AG04450 (cell line): Measurements from ENCODE around the gene PTEN. TPM values are rescaled to one million over a fixed set of nuclear protein-coding genes. Genes with fewer than 3 reads are reported as not detected.
"Not testable (repeated sequence)": the region's sequence is repeated elsewhere in the genome, so short reads cannot be mapped to it uniquely, and the experiment has no call there.

Source experiments
- CTCF ChIA-PET: fragments of 300-600, 350-600 bp; formaldehyde crosslinking; extraction: SDS; loops from one replicate; lab custom pipeline; 2022; ENCODE audit warnings: antibody characterized with exemption, inconsistent platforms; lab: Charles Lee
- POLR2A ChIA-PET: fragments of 350-600 bp; formaldehyde crosslinking; extraction: SDS; loops from one replicate; lab custom pipeline; 2021; ENCODE audit warnings: antibody characterized with exemption, inconsistent platforms; lab: Yijun Ruan, JAX
- DNase-seq: peaks from one replicate; pipeline ENCODE4 v3.0.0-alpha.2; 2011; ENCODE audit warnings: low read depth, low spot score
- H3K27ac ChIP-seq: one replicate; pipeline ENCODE4 v1.5.1; 2012; ENCODE audit warnings: low read depth, low read length, control low read depth
- H3K27me3 ChIP-seq: one replicate; pipeline ENCODE4 v1.6.0; 2012; ENCODE audit warnings: low read length; ENCODE audit not compliant: control insufficient read depth, insufficient read depth
- H3K4me3 ChIP-seq: 2 replicates; pipeline ENCODE4 v1.5.1; 2011; ENCODE audit warnings: mild to moderate bottlenecking, low read depth, low read length, control low read depth
- H3K9me3 ChIP-seq: 2 replicates; pipeline ENCODE4 v1.5.1; 2012; ENCODE audit warnings: low read length; ENCODE audit not compliant: control insufficient read depth, insufficient read depth
- CTCF ChIP-seq: IDR thresholded peaks from 2 replicates; pipeline ENCODE4 v1.5.1; 2011; ENCODE audit warnings: low read depth, low read length, control low read depth, inconsistent platforms
- polyA plus RNA-seq: library from polyadenylated mRNA; depleted of rRNA; stranded (reverse); fragments of >200 nt; gene quantifications from 2 replicates; pipeline ENCODE4 v1.2.3, GENCODE V29; 2011

PTEN gene
- polyA plus RNA-seq, 1 experiment, result 96.1 TPM

DNA sequence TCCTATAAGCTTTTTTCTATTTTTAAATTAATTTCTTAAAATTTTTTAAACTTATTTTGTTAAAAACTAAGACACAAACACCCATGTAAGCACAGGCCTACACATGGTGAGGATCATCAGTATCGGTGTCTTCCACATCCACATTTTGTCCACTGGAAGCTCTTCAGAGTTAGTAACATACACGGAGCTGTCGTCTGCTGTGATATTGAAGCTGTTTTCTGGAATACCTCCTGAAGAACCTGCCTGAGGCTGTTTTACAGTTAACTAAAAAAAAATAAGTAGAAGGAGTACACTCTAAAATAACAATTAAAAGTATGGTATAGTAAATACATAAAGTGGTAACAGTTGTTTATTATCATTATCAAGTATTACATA lies 17.8 kb upstream of the PTEN start:
- POLR2A ChIA-PET, result interaction anchor here (1.1 to 2.0 kb wide), 2 partner anchors 9 to 17 kb away, joined by 3 to 12 read pairs; no protein-coding TSS in a partner anchor

DNA sequence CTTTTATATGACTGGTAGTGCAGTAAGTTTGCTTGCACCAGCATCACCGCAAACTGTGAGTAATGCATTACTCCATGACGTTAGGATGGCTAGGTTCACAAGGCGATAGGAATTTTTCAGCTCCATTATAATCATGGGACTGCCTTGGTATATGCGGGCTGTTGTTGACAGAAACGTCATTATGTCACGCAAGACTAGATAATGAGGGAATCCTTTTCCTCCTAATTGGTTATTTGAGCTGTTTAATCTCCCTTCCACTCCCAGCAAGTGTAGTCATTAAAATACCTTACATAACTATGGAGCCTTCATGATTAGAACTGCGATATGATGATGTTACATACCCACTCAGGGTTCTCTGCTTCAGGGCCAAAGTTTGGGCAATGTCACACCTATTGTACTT lies 17.4 kb upstream of the PTEN start:
- no peak overlapping the region for H3K4me3 ChIP-seq
- DNase-seq, result peak; percentile 68
- H3K27ac ChIP-seq, result no peak overlapping the region
- ChIA-PET POLR2A (interaction anchor here (1.1 to 2.0 kb wide), 2 partner anchors 9 to 16 kb away, joined by 3 to 12 read pairs; no protein-coding TSS in a partner anchor), CTCF (interaction anchor here (0.7 to 1.8 kb wide), 5 partner anchors 11 to 1172 kb away, joined by 3 to 6 read pairs (median 4); partner anchors contain the start of gene ATAD1)
- no peaks in the 10 kb centered on the region for H3K27me3 ChIP-seq
- no peak for TF ChIP-seq CTCF
- no peaks in the 10 kb centered on the region for H3K9me3 ChIP-seq

More for the DNA sequence above, 17.8 kb upstream of the PTEN start:
- no peak for TF ChIP-seq CTCF
- DNase-seq, result no peak
- no peaks in the 10 kb centered on the region for H3K9me3 ChIP-seq
- H3K4me3 ChIP-seq, result no peak overlapping the region
- CTCF ChIA-PET, result interaction anchor here (0.6 to 1.8 kb wide), 5 partner anchors 26 to 996 kb away, joined by 3 to 8 read pairs (median 4); partner anchors contain the start of gene ATAD1
- H3K27ac ChIP-seq, result peak overlapping the region; percentile 68
- H3K27me3 ChIP-seq, result no peaks in the 10 kb centered on the region

DNA sequence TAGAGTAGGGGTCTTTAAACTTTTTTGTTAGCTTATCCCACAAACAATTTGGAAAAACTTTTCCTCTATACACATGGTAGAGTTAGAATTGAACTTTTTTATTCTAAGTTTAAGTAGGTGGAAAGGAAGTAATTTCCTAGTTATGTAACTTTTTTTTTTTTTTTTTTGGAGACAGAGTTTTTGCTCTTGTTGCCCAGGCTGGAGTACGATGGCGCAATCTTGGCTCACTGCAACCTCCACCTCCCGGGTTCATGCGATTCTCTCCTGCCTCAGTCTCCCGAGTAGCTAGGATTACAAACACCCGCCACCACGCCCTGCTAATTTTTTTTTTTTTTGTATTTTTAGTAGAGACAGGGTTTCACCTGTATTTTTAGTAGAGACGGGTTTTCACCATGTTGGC lies 16.7 kb upstream of the PTEN start:
- H3K9me3 ChIP-seq, DNase-seq, H3K27me3 ChIP-seq, H3K27ac ChIP-seq, H3K4me3 ChIP-seq: not testable (repeated sequence)
- ChIA-PET POLR2A (interaction anchor here (2.0 kb wide), 1 partner anchor 15 kb away, joined by 12 read pairs; no protein-coding TSS in a partner anchor), CTCF (interaction anchor here (0.7 to 1.8 kb wide), 4 partner anchors 12 to 1171 kb away, joined by 3 to 6 read pairs (median 5); partner anchors contain the start of gene ATAD1)

DNA sequence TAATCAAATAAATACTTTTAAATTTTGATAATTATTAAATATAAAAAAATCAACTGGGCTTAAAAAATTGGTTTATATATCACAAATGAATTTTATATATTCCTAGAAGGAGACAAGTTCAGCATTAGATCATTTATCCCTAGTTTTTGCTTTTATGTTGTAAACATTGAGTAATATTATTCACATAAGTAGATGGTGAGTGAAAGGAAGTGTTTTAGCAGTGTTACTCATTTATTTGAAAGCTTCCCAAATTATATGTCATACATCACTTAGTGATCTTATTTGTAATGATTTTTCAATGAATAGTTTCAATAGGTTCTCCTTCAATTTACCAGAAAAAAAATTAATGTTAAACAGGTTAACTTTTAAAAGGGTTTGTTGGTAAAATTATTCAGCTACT lies 15.9 kb upstream of the PTEN start:
- Histone ChIP-seq H3K4me3 (no peak overlapping the region), H3K27me3 (no peaks in the 10 kb centered on the region), H3K9me3 (no peaks in the 10 kb centered on the region), H3K27ac (no peak overlapping the region)
- ChIA-PET CTCF (no interaction called here), POLR2A (no interaction called here)
- no peak for TF ChIP-seq CTCF
- no peak for DNase-seq

DNA sequence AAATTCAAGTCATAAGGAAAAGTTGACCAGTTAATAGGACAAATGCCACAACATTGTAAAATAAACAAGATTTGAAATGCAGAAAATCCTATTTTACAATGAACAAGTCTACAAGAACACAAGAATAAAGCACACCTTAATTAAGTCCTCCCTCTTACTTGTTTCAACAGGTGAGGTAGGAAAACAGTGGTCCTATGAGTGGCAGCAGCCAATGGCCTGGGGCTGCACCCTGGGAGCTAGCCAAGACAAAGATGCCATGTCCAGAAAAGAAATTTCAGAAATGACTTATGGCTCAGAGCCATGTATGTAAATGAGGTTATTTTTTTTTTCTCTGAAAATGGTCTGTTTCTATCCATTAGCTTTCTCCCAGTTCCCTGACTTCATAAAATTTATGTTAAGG lies 14.4 kb upstream of the PTEN start:
- POLR2A ChIA-PET, result no interaction called here
- H3K9me3 ChIP-seq, result no peaks in the 10 kb centered on the region
- no peak for DNase-seq
- H3K27me3 ChIP-seq, result no peaks in the 10 kb centered on the region
- H3K4me3 ChIP-seq, result no peak overlapping the region
- H3K27ac ChIP-seq, result no peak overlapping the region
- no peak for TF ChIP-seq CTCF
- CTCF ChIA-PET, result interaction anchor here (2.5 to 4.5 kb wide), 2 partner anchors 540 to 703 kb away, joined by 18 to 20 read pairs; no protein-coding TSS in a partner anchor
